Left kidney (tissue), 2 donors: ENCODE data around the gene CPA2. TPM values are rescaled to one million over a fixed set of nuclear protein-coding genes. Genes with fewer than 3 reads are reported as not detected.
"Not testable (repeated sequence)": the region's sequence is repeated elsewhere in the genome, so short reads cannot be mapped to it uniquely, and the experiment has no call there.

ENCODE experiments used
- DNase-seq: peaks from one replicate; pipeline ENCODE4 v3.0.0-alpha.2; 2013
- polyA plus RNA-seq: library from polyadenylated mRNA; unstranded; fragments of 120-200 nt; gene quantifications from one replicate; pipeline ENCODE4 v1.2.1, GENCODE V29; 2013; ENCODE audit not compliant: insufficient read length

CPA2 gene
- polyA plus RNA-seq, 1 donor, result 0.60 TPM

GRCh38 chr7:130314305-130314704 is 47.6 kb downstream of the CPA2 start:
- DNase-seq, result no peak

- DNase-seq, result no peak
Measured at GRCh38 chr7:130319541-130319940, 52.9 kb downstream of the CPA2 start.

GRCh38 chr7:130321542-130322229 is 55.0 kb downstream of the CPA2 start:
- not testable (repeated sequence) for DNase-seq

GRCh38 chr7:130322615-130323014 is 56.0 kb downstream of the CPA2 start:
- no peak for DNase-seq

- DNase-seq, result no peak
Measured at GRCh38 chr7:130324306-130324943, 57.8 kb downstream of the CPA2 start.

GRCh38 chr7:130329681-130330080 is 63.0 kb downstream of the CPA2 start:
- no peak for DNase-seq

- no peak for DNase-seq
Measured at GRCh38 chr7:130332259-130333053, 65.8 kb downstream of the CPA2 start.

- no peak for DNase-seq
Measured at GRCh38 chr7:130333832-130334231, 67.2 kb downstream of the CPA2 start.

GRCh38 chr7:130334274-130334673 is 67.6 kb downstream of the CPA2 start:
- no peak for DNase-seq

GRCh38 chr7:130337410-130337971 is 70.8 kb downstream of the CPA2 start:
- no peak for DNase-seq

GRCh38 chr7:130338233-130338632 is 71.6 kb downstream of the CPA2 start:
- DNase-seq, result no peak

Other genes starting within 250 kb of the CPA2 start
- 36.7 TPM for gene ZC3HC1, start 215.5 kb upstream of the CPA2 start, polyA plus RNA-seq
- 63.9 TPM for gene KLHDC10, start 196.3 kb upstream of the CPA2 start, polyA plus RNA-seq
- 32.2 TPM for gene TMEM209, start 61.5 kb upstream of the CPA2 start, polyA plus RNA-seq
- not detected for gene SSMEM1, start 59.0 kb upstream of the CPA2 start, polyA plus RNA-seq
- gene CPA4, start 26.3 kb downstream of the CPA2 start, polyA plus RNA-seq, result 0.55 TPM
- not detected for gene CPA5, start 78.0 kb downstream of the CPA2 start, polyA plus RNA-seq
- 1.9 TPM for gene CPA1, start 113.6 kb downstream of the CPA2 start, polyA plus RNA-seq
- gene CEP41, start 174.2 kb downstream of the CPA2 start, polyA plus RNA-seq, result 32.3 TPM
- 776 TPM for gene MEST, start 225.2 kb downstream of the CPA2 start, polyA plus RNA-seq